DMS 273 (cell line): ENCODE data around the gene PSMD4.

Experiments used
- DNase-seq: peaks from one replicate; lab custom pipeline; 2025; ENCODE audit not compliant: unreplicated experiment; lab: John Stamatoyannopoulos, UW

The PSMD4 gene

GRCh38 chr1:151293093-151293492 lies 38.6 kb downstream of the PSMD4 start:
- DNase-seq: no peak

- no peak for DNase-seq
Measured at GRCh38 chr1:151294742-151295462, 40.4 kb downstream of the PSMD4 start.

- DNase-seq: peak; percentile 99
Measured at GRCh38 chr1:151309811-151310323, 55.3 kb downstream of the PSMD4 start.

GRCh38 chr1:151311011-151311410 lies 56.5 kb downstream of the PSMD4 start:
- DNase-seq: no peak

GRCh38 chr1:151311589-151312331 lies 57.2 kb downstream of the PSMD4 start:
- DNase-seq: peak; percentile 96

GRCh38 chr1:151312411-151312810 lies 57.9 kb downstream of the PSMD4 start:
- DNase-seq: no peak

- no peak for DNase-seq
Measured at GRCh38 chr1:151312826-151313225, 58.3 kb downstream of the PSMD4 start.

GRCh38 chr1:151313501-151313900 lies 59.0 kb downstream of the PSMD4 start:
- DNase-seq: no peak

- DNase-seq: no peak
Measured at GRCh38 chr1:151314137-151314875, 59.8 kb downstream of the PSMD4 start.

GRCh38 chr1:151315565-151316235 lies 61.2 kb downstream of the PSMD4 start:
- no peak for DNase-seq
